ENCODE measurements around the gene LRRN1.

GRCh38 chr3:3847994-3848922 is 49.0 kb downstream of the LRRN1 start:
- TF ChIP-seq CTCF (conservative IDR thresholded peaks at IDR 0.05) (no peak), EZH2 (IDR thresholded peaks at IDR 0.05; ENCODE audit: low read depth) (no peak)

Measured in PC-9 (cell line).